Neuron (in vitro differentiated cells): Measurements from ENCODE around the gene SLC10A4.

Source experiments
- H2AFZ ChIP-seq: one replicate; pipeline ENCODE4 v1.6.1; 2013; ENCODE audit warnings: low read depth, mild to moderate bottlenecking, inconsistent platforms, low read length, moderate library complexity
- H3K27me3 ChIP-seq: one replicate; pipeline ENCODE4 v1.6.1; 2013; ENCODE audit warnings: low read length; ENCODE audit not compliant: insufficient read depth
- H3K36me3 ChIP-seq: one replicate; pipeline ENCODE4 v1.6.1; 2013; ENCODE audit warnings: low read length; ENCODE audit not compliant: insufficient read depth
- H3K4me1 ChIP-seq: one replicate; pipeline ENCODE4 v1.6.1; 2013; ENCODE audit warnings: low read length; ENCODE audit not compliant: insufficient read depth
- H3K4me3 ChIP-seq: 2 replicates; pipeline ENCODE4 v1.5.1; 2013; ENCODE audit warnings: mild to moderate bottlenecking, low read length, moderate library complexity
- H3K9me3 ChIP-seq: one replicate; pipeline ENCODE4 v1.6.1; 2013; ENCODE audit warnings: low read length

Gene SLC10A4

GRCh38 chr4:48493452-48494100, 10.4 kb downstream of the SLC10A4 start:
- Histone ChIP-seq H3K36me3 (peaks cover under 1% of the 10 kb centered on the region), H3K4me3 (no peak overlapping the region), H3K9me3 (no peaks in the 10 kb centered on the region), H3K4me1 (no peaks in the 10 kb centered on the region), H2AFZ (no peak overlapping the region), H3K27me3 (no peaks in the 10 kb centered on the region)

DNA sequence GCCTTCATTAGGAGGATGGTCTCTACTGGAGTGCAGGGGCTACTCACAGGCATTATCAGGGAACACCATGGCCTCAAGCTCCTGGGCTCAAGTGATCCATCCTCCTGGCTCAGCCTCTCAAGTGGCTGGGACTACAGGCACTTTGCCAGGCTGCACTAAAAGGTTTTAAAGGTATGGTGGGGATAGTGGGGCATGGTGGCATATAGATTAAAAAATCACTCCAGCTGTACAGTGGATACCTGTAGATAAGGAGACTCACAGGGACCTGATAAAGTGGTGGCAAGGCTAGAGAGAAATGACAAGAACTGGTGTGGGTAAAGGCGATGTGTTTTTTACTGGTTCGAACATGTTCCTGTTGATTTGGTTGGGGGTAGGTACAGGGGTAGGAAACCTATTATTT, 12.8 kb downstream of the SLC10A4 start:
- no peaks in the 10 kb centered on the region for H3K27me3 ChIP-seq
- H3K4me1 ChIP-seq, result no peaks in the 10 kb centered on the region
- no peak overlapping the region for H2AFZ ChIP-seq
- H3K36me3 ChIP-seq, result peaks cover 21% of the 10 kb centered on the region
- no peak overlapping the region for H3K4me3 ChIP-seq
- H3K9me3 ChIP-seq, result no peaks in the 10 kb centered on the region

- Histone ChIP-seq H3K9me3 (no peaks in the 10 kb centered on the region), H3K4me3 (no peak overlapping the region), H3K36me3 (peaks cover 43% of the 10 kb centered on the region), H2AFZ (no peak overlapping the region), H3K27me3 (no peaks in the 10 kb centered on the region), H3K4me1 (no peaks in the 10 kb centered on the region)
Measured at GRCh38 chr4:48498895-48499294, 15.8 kb downstream of the SLC10A4 start.

DNA sequence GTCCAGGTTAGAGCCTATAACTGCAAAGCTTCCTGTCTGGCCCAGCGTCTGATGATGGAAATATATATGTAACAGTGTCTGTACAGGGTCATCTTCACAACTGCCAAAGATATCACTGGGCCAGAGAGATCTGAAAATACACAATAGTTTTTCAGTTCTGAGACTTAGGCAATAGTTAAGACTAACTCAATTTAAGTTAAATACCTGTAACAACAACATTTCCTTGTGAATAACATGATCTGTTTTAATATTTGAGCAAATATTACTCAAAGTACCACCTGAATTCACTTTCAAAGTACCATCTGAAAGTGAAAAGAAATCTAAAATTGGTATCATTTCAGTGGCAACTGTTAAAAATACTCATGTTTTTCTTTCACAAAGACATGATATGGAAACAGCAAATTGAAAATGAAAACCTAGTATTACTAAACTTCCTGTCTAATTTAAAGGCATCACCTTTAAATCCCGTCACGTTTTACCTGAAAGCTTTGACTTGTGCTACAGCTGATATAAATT, 16.5 kb downstream of the SLC10A4 start:
- Histone ChIP-seq H3K27me3 (no peaks in the 10 kb centered on the region), H3K9me3 (no peaks in the 10 kb centered on the region), H3K4me1 (no peaks in the 10 kb centered on the region), H3K36me3 (peaks cover 44% of the 10 kb centered on the region), H2AFZ (no peak overlapping the region), H3K4me3 (no peak overlapping the region)

DNA sequence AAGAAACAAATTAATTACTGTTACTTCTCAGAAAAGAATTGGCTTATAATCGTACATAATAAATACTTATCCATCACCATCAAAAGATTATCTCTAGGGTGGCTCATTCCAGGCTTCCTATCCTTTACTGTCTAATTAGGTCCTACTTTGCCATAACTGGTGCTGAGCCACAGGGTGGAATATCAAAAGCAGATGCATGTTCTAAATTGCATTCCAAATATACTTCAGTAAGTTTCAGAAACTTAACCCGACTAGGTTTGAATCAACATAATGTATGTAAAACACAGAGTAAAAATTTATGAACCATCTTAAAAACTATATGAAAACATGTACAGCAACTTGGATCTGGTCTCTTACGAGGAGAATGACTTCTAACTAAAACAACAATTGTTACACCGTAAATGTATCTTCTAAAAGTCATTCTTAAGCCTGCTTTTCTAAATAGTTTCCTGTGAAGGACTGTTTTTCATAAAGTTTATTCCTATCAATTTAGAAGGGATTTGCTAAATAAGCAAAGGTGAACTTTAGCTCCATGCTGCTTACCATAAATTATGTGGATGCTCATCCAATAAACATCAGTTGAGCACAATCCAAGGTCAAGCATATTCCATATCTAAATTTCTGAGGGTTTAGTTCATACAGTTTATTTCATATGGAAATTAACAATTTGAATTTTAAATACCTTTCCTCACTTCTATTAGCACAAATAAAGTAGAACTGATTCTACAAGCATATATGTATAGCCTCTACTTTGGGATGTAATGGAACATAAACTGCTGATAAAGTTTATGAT, 20.3 kb downstream of the SLC10A4 start:
- H3K4me3 ChIP-seq, result no peak overlapping the region
- H3K27me3 ChIP-seq, result no peaks in the 10 kb centered on the region
- no peaks in the 10 kb centered on the region for H3K4me1 ChIP-seq
- H3K36me3 ChIP-seq, result peaks cover 65% of the 10 kb centered on the region
- H2AFZ ChIP-seq, result no peak overlapping the region
- no peaks in the 10 kb centered on the region for H3K9me3 ChIP-seq

DNA sequence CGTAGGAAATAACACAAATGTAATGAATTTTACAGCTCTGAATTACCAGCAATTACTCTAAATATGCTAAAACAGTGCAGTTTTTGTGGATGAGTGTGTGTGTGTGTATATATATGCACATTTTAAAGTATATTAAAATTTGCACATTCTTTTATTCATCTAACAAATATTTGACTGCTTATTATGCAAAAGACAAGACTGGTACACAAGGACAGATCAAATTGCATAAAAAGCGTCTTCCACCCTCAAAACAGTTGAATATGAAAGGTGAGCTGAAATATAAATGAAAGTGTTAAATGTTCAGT, 20.8 kb downstream of the SLC10A4 start:
- Histone ChIP-seq H3K36me3 (peaks cover 64% of the 10 kb centered on the region), H3K4me3 (no peak overlapping the region), H3K27me3 (no peaks in the 10 kb centered on the region), H2AFZ (no peak overlapping the region), H3K9me3 (no peaks in the 10 kb centered on the region), H3K4me1 (no peaks in the 10 kb centered on the region)

- Histone ChIP-seq H2AFZ (no peak overlapping the region), H3K4me1 (no peaks in the 10 kb centered on the region), H3K4me3 (no peak overlapping the region), H3K27me3 (no peaks in the 10 kb centered on the region), H3K36me3 (peaks cover 64% of the 10 kb centered on the region), H3K9me3 (no peaks in the 10 kb centered on the region)
Measured at GRCh38 chr4:48504352-48504751, 21.2 kb downstream of the SLC10A4 start.

DNA sequence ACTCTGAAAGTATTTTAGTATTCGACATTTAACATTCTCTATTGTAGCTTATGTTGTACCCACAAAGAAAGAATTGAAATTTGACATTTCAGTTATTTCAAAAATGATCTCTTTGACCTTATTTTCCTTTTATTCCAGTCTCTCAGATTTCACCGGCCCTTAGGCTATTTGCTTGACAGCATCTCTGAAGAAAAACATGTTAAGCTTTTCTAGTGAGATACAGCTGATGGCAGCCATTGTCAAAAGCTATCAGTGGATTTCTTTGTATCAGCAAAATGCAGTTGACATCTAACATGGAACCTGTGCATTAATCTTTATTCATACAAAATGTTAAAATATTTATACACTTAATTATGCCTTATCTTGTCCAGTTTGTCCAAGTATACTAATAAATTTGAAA, 23.6 kb downstream of the SLC10A4 start:
- no peaks in the 10 kb centered on the region for H3K4me1 ChIP-seq
- H3K36me3 ChIP-seq, result peaks cover 66% of the 10 kb centered on the region
- H2AFZ ChIP-seq, result no peak overlapping the region
- no peaks in the 10 kb centered on the region for H3K27me3 ChIP-seq
- no peak overlapping the region for H3K4me3 ChIP-seq
- H3K9me3 ChIP-seq, result no peaks in the 10 kb centered on the region

GRCh38 chr4:48509543-48509942, 26.4 kb downstream of the SLC10A4 start:
- Histone ChIP-seq H3K9me3 (peaks cover 2% of the 10 kb centered on the region), H3K27me3 (no peaks in the 10 kb centered on the region), H3K4me1 (no peaks in the 10 kb centered on the region), H3K36me3 (peaks cover 71% of the 10 kb centered on the region), H3K4me3 (no peak overlapping the region), H2AFZ (no peak overlapping the region)

DNA sequence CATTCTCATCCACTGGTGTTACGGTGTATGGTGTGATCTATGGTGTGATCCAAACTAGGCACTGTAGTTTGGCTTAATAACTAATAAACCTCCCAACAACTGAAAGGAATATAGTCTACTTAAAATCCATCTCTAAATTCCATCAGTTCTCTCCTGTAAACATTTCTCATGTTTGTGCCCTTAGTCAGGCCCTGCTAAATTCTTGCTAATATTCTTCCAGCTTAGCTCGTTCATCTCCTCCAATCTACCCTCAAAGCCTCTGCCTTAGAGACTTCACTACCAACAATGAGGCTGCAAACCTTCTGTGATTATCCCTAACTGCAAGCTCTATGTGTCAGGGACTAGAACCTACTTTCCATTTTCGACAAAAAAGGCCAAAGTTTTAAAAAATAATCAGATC, 35.0 kb downstream of the SLC10A4 start:
- no peak overlapping the region for H3K4me3 ChIP-seq
- H3K36me3 ChIP-seq, result peaks cover 67% of the 10 kb centered on the region
- H3K27me3 ChIP-seq, result no peaks in the 10 kb centered on the region
- H3K9me3 ChIP-seq, result no peaks in the 10 kb centered on the region
- no peak overlapping the region for H2AFZ ChIP-seq
- H3K4me1 ChIP-seq, result no peaks in the 10 kb centered on the region

DNA sequence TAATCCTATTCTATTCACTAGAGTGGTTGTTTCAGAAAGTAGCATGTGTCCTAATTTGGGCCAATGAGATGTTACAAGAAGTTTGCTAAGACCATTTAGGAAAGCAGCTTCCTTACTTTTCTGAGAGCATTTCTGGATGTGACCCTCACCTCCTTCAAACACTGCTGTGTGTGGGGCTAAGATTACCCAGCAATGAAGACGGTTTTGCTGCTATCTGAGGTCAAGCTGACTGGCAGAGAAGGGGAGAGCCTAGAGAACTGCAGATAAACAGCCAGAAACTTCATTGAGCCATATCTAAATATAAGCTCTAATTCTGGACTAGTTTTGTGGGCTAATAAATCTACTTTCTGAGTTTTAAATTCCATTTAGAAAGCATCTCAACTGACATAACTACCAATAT, 43.3 kb downstream of the SLC10A4 start:
- Histone ChIP-seq H3K4me3 (no peak overlapping the region), H3K4me1 (no peaks in the 10 kb centered on the region), H3K36me3 (peaks cover 83% of the 10 kb centered on the region), H2AFZ (no peak overlapping the region), H3K27me3 (no peaks in the 10 kb centered on the region), H3K9me3 (no peaks in the 10 kb centered on the region)

DNA sequence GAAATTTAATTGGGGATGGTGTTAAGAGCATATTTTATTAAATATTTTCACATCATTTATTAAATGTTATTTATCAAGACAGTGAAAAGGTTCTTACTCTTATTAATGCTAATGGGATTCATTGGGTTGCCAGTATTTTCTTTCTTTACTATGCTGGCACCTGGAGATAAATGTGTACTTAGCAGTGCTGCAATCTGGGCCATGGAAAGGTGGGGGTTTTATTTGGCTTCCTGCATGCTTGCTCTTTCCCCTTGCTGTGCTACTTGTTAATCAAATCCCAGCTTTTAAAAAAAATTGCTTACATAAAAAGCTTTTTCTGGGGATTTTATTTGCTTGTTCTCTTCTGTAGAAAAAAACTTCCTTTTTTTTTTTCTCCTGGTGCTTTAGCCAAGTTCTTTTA, 55.2 kb downstream of the SLC10A4 start:
- Histone ChIP-seq H3K9me3 (no peaks in the 10 kb centered on the region), H3K4me1 (no peaks in the 10 kb centered on the region), H3K27me3 (no peaks in the 10 kb centered on the region), H3K36me3 (peaks cover 72% of the 10 kb centered on the region), H3K4me3 (no peak overlapping the region), H2AFZ (no peak overlapping the region)
